Endodermal cell (in vitro differentiated cells): Measurements from ENCODE around the gene BUB1. TPM values are rescaled to one million over a fixed set of nuclear protein-coding genes. Genes with fewer than 3 reads are reported as not detected.

Source experiments
- DNase-seq: peaks from one replicate; pipeline ENCODE4 v3.0.0-alpha.2; 2017
- H3K27ac ChIP-seq: 2 replicates; pipeline ENCODE4 v1.5.1; 2013; ENCODE audit warnings: mild to moderate bottlenecking, low read depth, low read length, moderate library complexity
- H3K27me3 ChIP-seq: 2 replicates; pipeline ENCODE4 v1.6.1; 2013; ENCODE audit warnings: mild to moderate bottlenecking, low read length, moderate library complexity; ENCODE audit not compliant: insufficient read depth, control insufficient read depth, poor library complexity, severe bottlenecking
- H3K36me3 ChIP-seq: 2 replicates; pipeline ENCODE4 v1.7.0; 2013; ENCODE audit warnings: mild to moderate bottlenecking, low read length, moderate library complexity; ENCODE audit not compliant: control insufficient read depth, insufficient read depth
- H3K4me1 ChIP-seq: one replicate; pipeline ENCODE4 v1.7.0; 2013; ENCODE audit warnings: low read length; ENCODE audit not compliant: control insufficient read depth, insufficient read depth
- H3K4me3 ChIP-seq: 2 replicates; pipeline ENCODE4 v1.5.1; 2013; ENCODE audit warnings: mild to moderate bottlenecking, low read length, moderate library complexity
- H3K9ac ChIP-seq: 2 replicates; pipeline ENCODE4 v1.6.1; 2013; ENCODE audit warnings: mild to moderate bottlenecking, low read length, moderate library complexity; ENCODE audit not compliant: poor library complexity, severe bottlenecking; ENCODE audit errors: extremely low read depth
- H3K9me3 ChIP-seq: 2 replicates; pipeline ENCODE4 v1.6.1; 2013; ENCODE audit warnings: mild to moderate bottlenecking, low read length, moderate library complexity; ENCODE audit not compliant: control insufficient read depth
- H3K27ac Mint-ChIP-seq: 2 replicates; pipeline ENCODE4 v1.8.0; 2020; ENCODE audit warnings: mixed read lengths
- H3K27me3 Mint-ChIP-seq: 2 replicates; pipeline ENCODE4 v1.8.0; 2021; ENCODE audit warnings: mild to moderate bottlenecking, mixed read lengths; ENCODE audit not compliant: insufficient read depth
- H3K36me3 Mint-ChIP-seq: 2 replicates; pipeline ENCODE4 v1.8.0; 2020; ENCODE audit warnings: low read depth, mixed read lengths
- H3K4me1 Mint-ChIP-seq: 2 replicates; pipeline ENCODE4 v1.8.0; 2020; ENCODE audit warnings: mixed read lengths
- H3K4me3 Mint-ChIP-seq: 2 replicates; pipeline ENCODE4 v1.8.0; 2020; ENCODE audit warnings: mild to moderate bottlenecking, moderate library complexity, mixed read lengths
- H3K9me3 Mint-ChIP-seq: 2 replicates; pipeline ENCODE4 v1.8.0; 2020; ENCODE audit warnings: mild to moderate bottlenecking, mixed read lengths
- CTCF ChIP-seq: fragments of 200-600 bp; sonication (generic); conservative IDR thresholded peaks from 2 replicates; pipeline ENCODE4 v1.5.0; 2021; ENCODE audit warnings: antibody characterized with exemption, mild to moderate bottlenecking
- WGBS, 2 experiments: methylation state at CpG; one replicate each; pipeline versions ENCODE4 v1.1.5 to v1.1.7; 2013; ENCODE audit warnings: missing lambda C conversion rate in 2 of 2, mixed read lengths in 1 of 2; ENCODE audit not compliant: insufficient coverage in 1 of 2, insufficient read length in 1 of 2; 5-methylcytosine and 5-hydroxymethylcytosine counted together
- total RNA-seq, 2 donors: library from RNA; stranded (reverse); fragmentation: NEBNext Ultra II Directional in 1 of 2; extraction: Animal tissue kit (Norgen Biotek cat#: 25700) in 1 of 2; gene quantifications; 2 replicates in 1 of 2; 3 replicates in 1 of 2; pipeline ENCODE4 v1.2.1, GENCODE V29; 2021

BUB1 gene
- total RNA-seq, 2 donors from 2014 or later = 68.3 to 118 TPM

DNA sequence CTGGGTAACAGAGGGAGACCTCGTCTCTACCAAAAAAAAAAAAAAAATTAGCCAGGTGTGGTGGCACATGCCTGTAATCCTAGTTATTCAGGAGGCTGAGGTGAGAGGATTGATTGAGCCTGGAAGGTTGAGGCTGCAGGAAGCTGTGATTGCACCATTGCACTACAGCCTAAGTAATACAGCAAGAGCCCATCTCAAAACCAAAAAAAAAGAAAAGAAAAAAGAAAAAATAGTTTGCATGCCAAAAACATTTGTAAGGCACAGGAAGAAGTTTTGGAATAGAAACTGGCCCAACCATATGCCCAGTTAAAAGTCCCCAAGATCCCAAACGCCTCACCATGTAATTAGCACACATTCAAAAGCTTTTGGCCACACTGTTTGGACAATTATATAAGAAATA is 41.1 kb upstream of the BUB1 start:
- no peaks in the 10 kb centered on the region for H3K36me3 ChIP-seq
- Mint-ChIP-seq H3K4me3 (no peak overlapping the region), H3K36me3 (no peaks in the 10 kb centered on the region), H3K4me1 (peaks cover 2% of the 10 kb centered on the region), H3K27ac (no peak overlapping the region), H3K27me3 (peaks cover 8% of the 10 kb centered on the region), H3K9me3 (no peaks in the 10 kb centered on the region)
- TF ChIP-seq CTCF = no peak
- H3K27me3 ChIP-seq = no peaks in the 10 kb centered on the region
- no peak overlapping the region for H3K9ac ChIP-seq
- no peak overlapping the region for H3K4me3 ChIP-seq
- H3K9me3 ChIP-seq = no peaks in the 10 kb centered on the region
- H3K4me1 ChIP-seq = no peaks in the 10 kb centered on the region
- no peak overlapping the region for H3K27ac ChIP-seq
- WGBS, 2 experiments = 80 to 83% methylated on average over 1 to 2 of the region's 2 CpGs
- DNase-seq = no peak

- H3K36me3 Mint-ChIP-seq = no peaks in the 10 kb centered on the region
- H3K27me3 Mint-ChIP-seq = peaks cover 4% of the 10 kb centered on the region
- Histone ChIP-seq H3K36me3 (no peaks in the 10 kb centered on the region), H3K9me3 (no peaks in the 10 kb centered on the region), H3K4me1 (no peaks in the 10 kb centered on the region), H3K27me3 (no peaks in the 10 kb centered on the region), H3K27ac (no peak overlapping the region), H3K4me3 (no peak overlapping the region), H3K9ac (no peak overlapping the region)
- H3K9me3 Mint-ChIP-seq = no peaks in the 10 kb centered on the region
- H3K27ac Mint-ChIP-seq = no peak overlapping the region
- TF ChIP-seq CTCF = no peak
- no peak for DNase-seq
- no peak overlapping the region for H3K4me3 Mint-ChIP-seq
- peaks cover 2% of the 10 kb centered on the region for H3K4me1 Mint-ChIP-seq
- 86 to 100% methylated on average over 1 to 2 of the region's 2 CpGs for WGBS, 2 experiments
Measured at GRCh38 chr2:110718382-110718781, 40.5 kb upstream of the BUB1 start.

- TF ChIP-seq CTCF = no peak
- DNase-seq = no peak
- Histone ChIP-seq H3K27me3 (no peaks in the 10 kb centered on the region), H3K36me3 (no peaks in the 10 kb centered on the region), H3K4me3 (no peak overlapping the region), H3K9ac (no peak overlapping the region), H3K27ac (no peak overlapping the region), H3K9me3 (no peaks in the 10 kb centered on the region), H3K4me1 (no peaks in the 10 kb centered on the region)
- no peak overlapping the region for H3K27ac Mint-ChIP-seq
- peaks cover 4% of the 10 kb centered on the region for H3K27me3 Mint-ChIP-seq
- WGBS, 2 experiments = 93 to 97% methylated on average over 2 to 4 of the region's 4 CpGs
- peaks cover 2% of the 10 kb centered on the region for H3K9me3 Mint-ChIP-seq
- no peaks in the 10 kb centered on the region for H3K36me3 Mint-ChIP-seq
- H3K4me1 Mint-ChIP-seq = peaks cover 2% of the 10 kb centered on the region
- H3K4me3 Mint-ChIP-seq = no peak overlapping the region
Measured at GRCh38 chr2:110717734-110718133, 39.9 kb upstream of the BUB1 start.
